ENCODE measurements around the gene AUTS2.

The AUTS2 gene

GRCh38 chr7:70459546-70459945 lies 861.3 kb downstream of the AUTS2 start:
- no peak for DNase-seq

GRCh38 chr7:70460071-70460470 lies 861.8 kb downstream of the AUTS2 start:
- DNase-seq, result no peak

- DNase-seq, result no peak
Observed at GRCh38 chr7:70460562-70460961, 862.3 kb downstream of the AUTS2 start.

GRCh38 chr7:70463352-70463938 lies 865.2 kb downstream of the AUTS2 start:
- DNase-seq, result no peak

GRCh38 chr7:70466725-70467364 lies 868.6 kb downstream of the AUTS2 start:
- DNase-seq, result no peak

GRCh38 chr7:70470746-70471145 lies 872.5 kb downstream of the AUTS2 start:
- no peak for DNase-seq

- DNase-seq, result no peak
Observed at GRCh38 chr7:70472601-70473237, 874.4 kb downstream of the AUTS2 start.

GRCh38 chr7:70474639-70475234 lies 876.5 kb downstream of the AUTS2 start:
- DNase-seq, result no peak

- DNase-seq, result no peak
Observed at GRCh38 chr7:70477036-70478010, 879.0 kb downstream of the AUTS2 start.

- no peak for DNase-seq
Observed at GRCh38 chr7:70479153-70480021, 881.1 kb downstream of the AUTS2 start.

- no peak for DNase-seq
Observed at GRCh38 chr7:70480927-70481569, 882.8 kb downstream of the AUTS2 start.

GRCh38 chr7:70481570-70482123 lies 883.4 kb downstream of the AUTS2 start:
- no peak for DNase-seq

GRCh38 chr7:70484255-70484654 lies 886.0 kb downstream of the AUTS2 start:
- DNase-seq, result no peak

- no peak for DNase-seq
Observed at GRCh38 chr7:70486977-70487376, 888.7 kb downstream of the AUTS2 start.

GRCh38 chr7:70487428-70487827 lies 889.2 kb downstream of the AUTS2 start:
- DNase-seq, result no peak

- no peak for DNase-seq
Observed at GRCh38 chr7:70487886-70488285, 889.6 kb downstream of the AUTS2 start.

GRCh38 chr7:70489813-70490212 lies 891.5 kb downstream of the AUTS2 start:
- DNase-seq, result no peak

GRCh38 chr7:70492625-70493024 lies 894.4 kb downstream of the AUTS2 start:
- no peak for DNase-seq

GRCh38 chr7:70494225-70495032 lies 896.2 kb downstream of the AUTS2 start:
- no peak for DNase-seq

- no peak for DNase-seq
Observed at GRCh38 chr7:70495033-70495376, 896.7 kb downstream of the AUTS2 start.

Data from suppressor macrophage treated with lipopolysaccharide for 4 hours (primary cell).